GM12878 (cell line): Measurements from ENCODE around the gene SPAG6. TPM values are rescaled to one million over a fixed set of nuclear protein-coding genes. Genes with fewer than 3 reads are reported as not detected.

Experiments
- BACH1 ChIP-seq: fragments of 450-650 bp; IDR thresholded peaks from 2 replicates; pipeline ENCODE4 v1.6.1; 2017; ENCODE audit warnings: mild to moderate bottlenecking, borderline replicate concordance
- CHD1 ChIP-seq: IDR thresholded peaks from 2 replicates; pipeline ENCODE4 v1.6.1; 2012; ENCODE audit warnings: low read depth, low read length, improper control_type of control experiment
- FOS ChIP-seq: IDR thresholded peaks from 3 replicates; pipeline ENCODE4 v1.6.1; 2011; ENCODE audit warnings: borderline replicate concordance; ENCODE audit not compliant: insufficient read length; ENCODE audit errors: extremely low read depth
- GATAD2B ChIP-seq: fragments of 450-650 bp; conservative IDR thresholded peaks from 2 replicates; pipeline ENCODE4 v1.6.1; 2017; ENCODE audit warnings: low read depth, mild to moderate bottlenecking, moderate library complexity
- HDGF ChIP-seq: fragments of 450-650 bp; IDR thresholded peaks from 2 replicates; pipeline ENCODE4 v1.6.1; 2016; ENCODE audit warnings: antibody characterized with exemption
- IKZF1 ChIP-seq: fragments of 450-650 bp; conservative IDR thresholded peaks from 2 replicates; pipeline ENCODE4 v1.6.1; 2017; ENCODE audit warnings: antibody characterized with exemption, mild to moderate bottlenecking
- NR2C2 ChIP-seq: IDR thresholded peaks from 2 replicates; pipeline ENCODE4 v1.6.1; 2011; ENCODE audit warnings: borderline replicate concordance, low read depth; ENCODE audit not compliant: control insufficient read depth, insufficient read length
- POLR2AphosphoS2 ChIP-seq: IDR thresholded peaks from 2 replicates; pipeline ENCODE4 v1.6.1; 2011; ENCODE audit warnings: low read depth, mild to moderate bottlenecking, low read length, improper control_type of control experiment, moderate library complexity
- SP1 ChIP-seq: IDR thresholded peaks from one replicate; pipeline ENCODE4 v1.6.1; 2011; ENCODE audit warnings: low read depth, low read length
- STAT3 ChIP-seq: IDR thresholded peaks from 2 replicates; pipeline ENCODE4 v1.6.1; 2011; ENCODE audit warnings: low read depth, low read length, improper control_type of control experiment
- TARDBP ChIP-seq: IDR thresholded peaks from 2 replicates; pipeline ENCODE4 v1.6.1; 2016; ENCODE audit warnings: borderline replicate concordance
- TCF3 ChIP-seq: IDR thresholded peaks from 2 replicates; pipeline ENCODE4 v1.6.1; 2012; ENCODE audit warnings: low read depth, mild to moderate bottlenecking, low read length, borderline replicate concordance; ENCODE audit not compliant: insufficient read depth
- ZZZ3 ChIP-seq: IDR thresholded peaks from 2 replicates; pipeline ENCODE4 v1.6.1; 2011; ENCODE audit warnings: low read depth; ENCODE audit not compliant: control insufficient read depth, insufficient read length
- polyA plus RNA-seq, 11 experiments: library from polyadenylated mRNA; depleted of rRNA in 4 of 11; unstranded in 6 of 11; stranded (reverse) in 5 of 11; fragments of >200 nt; fragmentation: Nextera tagmentation in 4 of 11; fragmentation: Illumina TruSeq in 1 of 11; extraction: Ambion mirVana in 4 of 11; extraction: Trizol in 1 of 11; gene quantifications; 1 replicate in 1 of 11; 2 replicates in 10 of 11; pipeline versions ENCODE4 v1.2.1 to v1.2.3, GENCODE V29; 2011 to 2016; ENCODE audit warnings: inconsistent platforms in 2 of 11, missing spikeins in 2 of 11, low read depth in 1 of 11
- total RNA-seq, 4 experiments: library from RNA; depleted of rRNA in 3 of 4; stranded (reverse); fragments of >200 nt in 3 of 4; fragmentation: Illumina TruSeq in 1 of 4; extraction: Trizol in 1 of 4; gene quantifications; 2 replicates each; pipeline versions ENCODE4 v1.2.1 to v1.2.3, GENCODE V29; 2013 to 2021
- TF ChIP-seq, protein P1 (sequence below): fragments of 450-650 bp; conservative IDR thresholded peaks from 2 replicates; pipeline ENCODE4 v1.6.1; 2017; ENCODE audit warnings: mild to moderate bottlenecking, moderate library complexity
- TF ChIP-seq, protein P2 (sequence below): fragments of 150-350 bp; IDR thresholded peaks from 2 replicates; pipeline ENCODE4 v1.6.1; 2016; ENCODE audit warnings: low read depth, low read length
- TF ChIP-seq, protein P3 (sequence below): fragments of 450-650 bp; IDR thresholded peaks from 2 replicates; pipeline ENCODE4 v1.6.1; 2016; ENCODE audit warnings: mild to moderate bottlenecking
- TF ChIP-seq, protein P4 (sequence below): IDR thresholded peaks from 2 replicates; pipeline ENCODE4 v1.6.1; 2012; ENCODE audit warnings: mild to moderate bottlenecking, low read depth, low read length

The SPAG6 gene
- total and polyA plus RNA-seq, 10 of the 15 experiments (the other 5 are each of a cell fraction or from before 2014, with no cell fraction given), result 0.13 to 0.99 (median 0.40) TPM; not detected in 1

DNA sequence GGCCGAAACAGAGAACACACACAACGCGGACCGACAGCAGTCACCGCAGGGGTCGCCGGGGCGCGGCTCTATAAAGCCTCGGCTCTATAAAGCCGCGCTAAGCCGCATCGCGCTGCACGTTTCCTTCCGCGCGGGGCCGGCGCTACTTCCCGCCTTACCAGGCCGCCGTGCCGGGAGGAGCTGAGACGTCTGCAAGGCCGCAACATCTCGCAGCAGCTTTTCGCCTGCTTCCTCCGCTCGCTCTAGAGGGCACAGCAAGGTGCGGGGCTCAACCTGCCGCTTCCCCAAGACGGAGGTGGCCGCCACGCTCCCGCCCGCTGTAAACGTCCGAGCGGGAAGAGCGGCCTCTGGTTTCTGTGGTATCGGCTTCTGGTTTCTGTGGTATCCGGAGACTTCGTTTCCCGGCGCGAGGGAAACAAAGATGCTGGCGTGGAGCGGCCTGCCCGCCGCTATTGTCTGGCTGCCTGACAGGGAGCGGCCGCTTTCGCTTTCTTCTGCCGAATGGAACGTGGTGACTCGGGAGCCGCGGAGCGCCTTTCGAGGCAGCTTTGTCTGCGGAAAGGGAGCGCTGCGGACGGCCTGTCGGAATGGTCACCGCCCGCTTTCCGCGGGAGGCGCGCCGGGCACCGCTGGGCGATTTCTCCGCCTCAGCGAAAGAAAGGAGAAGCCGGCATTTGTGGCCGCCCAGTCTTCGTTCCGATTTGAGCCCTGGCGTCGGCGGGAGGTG is 91.8 kb downstream of the SPAG6 start (continued):
- TF ChIP-seq HDGF, result no peak
- no peak for TF ChIP-seq STAT3
- TF ChIP-seq, protein P1, sequence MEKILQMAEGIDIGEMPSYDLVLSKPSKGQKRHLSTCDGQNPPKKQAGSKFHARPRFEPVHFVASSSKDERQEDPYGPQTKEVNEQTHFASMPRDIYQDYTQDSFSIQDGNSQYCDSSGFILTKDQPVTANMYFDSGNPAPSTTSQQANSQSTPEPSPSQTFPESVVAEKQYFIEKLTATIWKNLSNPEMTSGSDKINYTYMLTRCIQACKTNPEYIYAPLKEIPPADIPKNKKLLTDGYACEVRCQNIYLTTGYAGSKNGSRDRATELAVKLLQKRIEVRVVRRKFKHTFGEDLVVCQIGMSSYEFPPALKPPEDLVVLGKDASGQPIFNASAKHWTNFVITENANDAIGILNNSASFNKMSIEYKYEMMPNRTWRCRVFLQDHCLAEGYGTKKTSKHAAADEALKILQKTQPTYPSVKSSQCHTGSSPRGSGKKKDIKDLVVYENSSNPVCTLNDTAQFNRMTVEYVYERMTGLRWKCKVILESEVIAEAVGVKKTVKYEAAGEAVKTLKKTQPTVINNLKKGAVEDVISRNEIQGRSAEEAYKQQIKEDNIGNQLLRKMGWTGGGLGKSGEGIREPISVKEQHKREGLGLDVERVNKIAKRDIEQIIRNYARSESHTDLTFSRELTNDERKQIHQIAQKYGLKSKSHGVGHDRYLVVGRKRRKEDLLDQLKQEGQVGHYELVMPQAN, result no peak; the same call in 1 of the 2 replicates
- TF ChIP-seq IKZF1, result peak; percentile 89
- TF ChIP-seq BACH1, result 0 out of 2 replicates have a peak, but pooled peaks have one; percentile 51
- peak; percentile 67 for TF ChIP-seq POLR2AphosphoS2
- TF ChIP-seq TCF3, result peak; percentile 64; the same call in 1 of the 2 replicates
- TF ChIP-seq FOS, result no peak
- no peak for TF ChIP-seq NR2C2
- TF ChIP-seq, protein P2, sequence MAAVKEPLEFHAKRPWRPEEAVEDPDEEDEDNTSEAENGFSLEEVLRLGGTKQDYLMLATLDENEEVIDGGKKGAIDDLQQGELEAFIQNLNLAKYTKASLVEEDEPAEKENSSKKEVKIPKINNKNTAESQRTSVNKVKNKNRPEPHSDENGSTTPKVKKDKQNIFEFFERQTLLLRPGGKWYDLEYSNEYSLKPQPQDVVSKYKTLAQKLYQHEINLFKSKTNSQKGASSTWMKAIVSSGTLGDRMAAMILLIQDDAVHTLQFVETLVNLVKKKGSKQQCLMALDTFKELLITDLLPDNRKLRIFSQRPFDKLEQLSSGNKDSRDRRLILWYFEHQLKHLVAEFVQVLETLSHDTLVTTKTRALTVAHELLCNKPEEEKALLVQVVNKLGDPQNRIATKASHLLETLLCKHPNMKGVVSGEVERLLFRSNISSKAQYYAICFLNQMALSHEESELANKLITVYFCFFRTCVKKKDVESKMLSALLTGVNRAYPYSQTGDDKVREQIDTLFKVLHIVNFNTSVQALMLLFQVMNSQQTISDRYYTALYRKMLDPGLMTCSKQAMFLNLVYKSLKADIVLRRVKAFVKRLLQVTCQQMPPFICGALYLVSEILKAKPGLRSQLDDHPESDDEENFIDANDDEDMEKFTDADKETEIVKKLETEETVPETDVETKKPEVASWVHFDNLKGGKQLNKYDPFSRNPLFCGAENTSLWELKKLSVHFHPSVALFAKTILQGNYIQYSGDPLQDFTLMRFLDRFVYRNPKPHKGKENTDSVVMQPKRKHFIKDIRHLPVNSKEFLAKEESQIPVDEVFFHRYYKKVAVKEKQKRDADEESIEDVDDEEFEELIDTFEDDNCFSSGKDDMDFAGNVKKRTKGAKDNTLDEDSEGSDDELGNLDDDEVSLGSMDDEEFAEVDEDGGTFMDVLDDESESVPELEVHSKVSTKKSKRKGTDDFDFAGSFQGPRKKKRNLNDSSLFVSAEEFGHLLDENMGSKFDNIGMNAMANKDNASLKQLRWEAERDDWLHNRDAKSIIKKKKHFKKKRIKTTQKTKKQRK, result no peak
- TF ChIP-seq GATAD2B, result peak; percentile 87; the same call in 1 of the 2 replicates
- no peak for TF ChIP-seq ZZZ3
- TF ChIP-seq SP1, result peak; percentile 50
- no peak for TF ChIP-seq CHD1
- TF ChIP-seq, protein P3, sequence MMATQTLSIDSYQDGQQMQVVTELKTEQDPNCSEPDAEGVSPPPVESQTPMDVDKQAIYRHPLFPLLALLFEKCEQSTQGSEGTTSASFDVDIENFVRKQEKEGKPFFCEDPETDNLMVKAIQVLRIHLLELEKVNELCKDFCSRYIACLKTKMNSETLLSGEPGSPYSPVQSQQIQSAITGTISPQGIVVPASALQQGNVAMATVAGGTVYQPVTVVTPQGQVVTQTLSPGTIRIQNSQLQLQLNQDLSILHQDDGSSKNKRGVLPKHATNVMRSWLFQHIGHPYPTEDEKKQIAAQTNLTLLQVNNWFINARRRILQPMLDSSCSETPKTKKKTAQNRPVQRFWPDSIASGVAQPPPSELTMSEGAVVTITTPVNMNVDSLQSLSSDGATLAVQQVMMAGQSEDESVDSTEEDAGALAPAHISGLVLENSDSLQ, result no peak
- TF ChIP-seq, protein P4, sequence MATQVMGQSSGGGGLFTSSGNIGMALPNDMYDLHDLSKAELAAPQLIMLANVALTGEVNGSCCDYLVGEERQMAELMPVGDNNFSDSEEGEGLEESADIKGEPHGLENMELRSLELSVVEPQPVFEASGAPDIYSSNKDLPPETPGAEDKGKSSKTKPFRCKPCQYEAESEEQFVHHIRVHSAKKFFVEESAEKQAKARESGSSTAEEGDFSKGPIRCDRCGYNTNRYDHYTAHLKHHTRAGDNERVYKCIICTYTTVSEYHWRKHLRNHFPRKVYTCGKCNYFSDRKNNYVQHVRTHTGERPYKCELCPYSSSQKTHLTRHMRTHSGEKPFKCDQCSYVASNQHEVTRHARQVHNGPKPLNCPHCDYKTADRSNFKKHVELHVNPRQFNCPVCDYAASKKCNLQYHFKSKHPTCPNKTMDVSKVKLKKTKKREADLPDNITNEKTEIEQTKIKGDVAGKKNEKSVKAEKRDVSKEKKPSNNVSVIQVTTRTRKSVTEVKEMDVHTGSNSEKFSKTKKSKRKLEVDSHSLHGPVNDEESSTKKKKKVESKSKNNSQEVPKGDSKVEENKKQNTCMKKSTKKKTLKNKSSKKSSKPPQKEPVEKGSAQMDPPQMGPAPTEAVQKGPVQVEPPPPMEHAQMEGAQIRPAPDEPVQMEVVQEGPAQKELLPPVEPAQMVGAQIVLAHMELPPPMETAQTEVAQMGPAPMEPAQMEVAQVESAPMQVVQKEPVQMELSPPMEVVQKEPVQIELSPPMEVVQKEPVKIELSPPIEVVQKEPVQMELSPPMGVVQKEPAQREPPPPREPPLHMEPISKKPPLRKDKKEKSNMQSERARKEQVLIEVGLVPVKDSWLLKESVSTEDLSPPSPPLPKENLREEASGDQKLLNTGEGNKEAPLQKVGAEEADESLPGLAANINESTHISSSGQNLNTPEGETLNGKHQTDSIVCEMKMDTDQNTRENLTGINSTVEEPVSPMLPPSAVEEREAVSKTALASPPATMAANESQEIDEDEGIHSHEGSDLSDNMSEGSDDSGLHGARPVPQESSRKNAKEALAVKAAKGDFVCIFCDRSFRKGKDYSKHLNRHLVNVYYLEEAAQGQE, result no peak
- TF ChIP-seq TARDBP, result peak; percentile 81
